GM12874 (cell line): Measurements from ENCODE around the gene SEMA4B.

Source experiments
- CTCF ChIP-seq: IDR thresholded peaks from 2 replicates; pipeline ENCODE4 v1.5.1; 2011; ENCODE audit warnings: low read depth, mild to moderate bottlenecking, control low read depth, low read length, moderate library complexity; ENCODE audit not compliant: insufficient read depth

SEMA4B gene

GRCh38 chr15:90240856-90241255 is 39.7 kb downstream of the SEMA4B start:
- no peak for TF ChIP-seq CTCF

- TF ChIP-seq CTCF = no peak
Observed at GRCh38 chr15:90241343-90242192, 40.4 kb downstream of the SEMA4B start.

GRCh38 chr15:90243943-90244639 is 43.0 kb downstream of the SEMA4B start:
- TF ChIP-seq CTCF = no peak

- no peak for TF ChIP-seq CTCF
Observed at GRCh38 chr15:90248789-90249202, 47.7 kb downstream of the SEMA4B start.

- no peak for TF ChIP-seq CTCF
Observed at GRCh38 chr15:90249203-90249863, 48.2 kb downstream of the SEMA4B start, which contains the start of gene TTLL13. Gene TTLL13, plus strand, starts transcription at chr15:90249556. Its CDS starts 1,075 bp downstream, at chr15:90250631.

- TF ChIP-seq CTCF = no peak
Observed at GRCh38 chr15:90257776-90258175, 56.6 kb downstream of the SEMA4B start.

- no peak for TF ChIP-seq CTCF
Observed at GRCh38 chr15:90259524-90259923, 58.4 kb downstream of the SEMA4B start.
